IgD-negative memory B cell (primary cell): ENCODE results near the gene PLEKHA7. TPM values are rescaled to one million over a fixed set of nuclear protein-coding genes. Genes with fewer than 3 reads are reported as not detected.

Experiments
- H3K27ac Mint-ChIP-seq, 3 donors: one replicate each; pipeline ENCODE4 v1.8.0; 2020 to 2022; ENCODE audit warnings: mild to moderate bottlenecking in 3 of 3, mixed read lengths in 3 of 3, moderate library complexity in 1 of 3
- H3K27me3 Mint-ChIP-seq: one replicate; pipeline ENCODE4 v1.8.0; 2021; ENCODE audit warnings: mixed read lengths
- H3K36me3 Mint-ChIP-seq: one replicate; pipeline ENCODE4 v1.8.0; 2020; ENCODE audit warnings: mild to moderate bottlenecking, mixed read lengths
- H3K4me1 Mint-ChIP-seq, 3 donors: one replicate each; pipeline ENCODE4 v1.8.0; 2020 to 2022; ENCODE audit warnings: mixed read lengths in 3 of 3, mild to moderate bottlenecking in 1 of 3
- H3K4me3 Mint-ChIP-seq, 4 donors: one replicate each; pipeline ENCODE4 v1.8.0; 2020 to 2022; ENCODE audit warnings: mild to moderate bottlenecking in 4 of 4, mixed read lengths in 4 of 4, moderate library complexity in 3 of 4
- H3K9me3 Mint-ChIP-seq, 3 donors: one replicate each; pipeline ENCODE4 v1.8.0; 2020 to 2021; ENCODE audit warnings: mixed read lengths in 3 of 3, mild to moderate bottlenecking in 1 of 3
- polyA plus RNA-seq: library from polyadenylated mRNA; unstranded; fragments of 300-500 nt; fragmentation: Illumina TruSeq; gene quantifications from one replicate; pipeline ENCODE4 v1.2.3, GENCODE V29; 2021

Gene PLEKHA7
- polyA plus RNA-seq, 1 donor from 2014 or later = 0.15 TPM

- peaks cover 4% of the 10 kb centered on the region for H3K27me3 Mint-ChIP-seq
- peaks cover 2% of the 10 kb centered on the region for H3K36me3 Mint-ChIP-seq
- H3K4me1 Mint-ChIP-seq = no peaks in the 10 kb centered on the region
- H3K27ac Mint-ChIP-seq = no peak overlapping the region
- H3K9me3 Mint-ChIP-seq = no peaks in the 10 kb centered on the region
- H3K4me3 Mint-ChIP-seq = no peak overlapping the region
Measured at GRCh38 chr11:16793009-16793408, 221.2 kb downstream of the PLEKHA7 start.

GRCh38 chr11:16792426-16792825, 221.8 kb downstream of the PLEKHA7 start:
- Mint-ChIP-seq H3K9me3 (no peaks in the 10 kb centered on the region), H3K4me3 (no peak overlapping the region), H3K36me3 (peaks cover 2% of the 10 kb centered on the region), H3K27ac (no peak overlapping the region), H3K4me1 (no peaks in the 10 kb centered on the region), H3K27me3 (peaks cover 4% of the 10 kb centered on the region)

GRCh38 chr11:16791191-16791961, 222.8 kb downstream of the PLEKHA7 start:
- H3K27ac Mint-ChIP-seq = no peak overlapping the region
- H3K36me3 Mint-ChIP-seq = peaks cover 2% of the 10 kb centered on the region
- no peaks in the 10 kb centered on the region for H3K4me1 Mint-ChIP-seq
- H3K4me3 Mint-ChIP-seq = no peak overlapping the region
- H3K27me3 Mint-ChIP-seq = peaks cover 4% of the 10 kb centered on the region
- no peaks in the 10 kb centered on the region for H3K9me3 Mint-ChIP-seq

GRCh38 chr11:16790486-16791190, 223.6 kb downstream of the PLEKHA7 start:
- Mint-ChIP-seq H3K27ac (no peak overlapping the region), H3K27me3 (peaks cover 4% of the 10 kb centered on the region), H3K4me3 (no peak overlapping the region), H3K9me3 (no peaks in the 10 kb centered on the region), H3K36me3 (peaks cover 4% of the 10 kb centered on the region), H3K4me1 (peaks cover 0 to under 1% (median 0%) of the 10 kb centered on the region in 3 donors)

- Mint-ChIP-seq H3K27me3 (peaks cover 2% of the 10 kb centered on the region), H3K4me1 (peaks cover 0 to 3% (median 0%) of the 10 kb centered on the region in 3 donors), H3K36me3 (peaks cover 2% of the 10 kb centered on the region), H3K9me3 (no peaks in the 10 kb centered on the region), H3K27ac (no peak overlapping the region), H3K4me3 (no peak overlapping the region)
Measured at GRCh38 chr11:16789560-16790485, 224.4 kb downstream of the PLEKHA7 start.

- peaks cover 1% of the 10 kb centered on the region for H3K27me3 Mint-ChIP-seq
- H3K27ac Mint-ChIP-seq = no peak overlapping the region
- H3K4me1 Mint-ChIP-seq = peaks cover 0 to 3% (median 0%) of the 10 kb centered on the region in 3 donors
- H3K9me3 Mint-ChIP-seq = no peaks in the 10 kb centered on the region
- H3K4me3 Mint-ChIP-seq = no peak overlapping the region
- H3K36me3 Mint-ChIP-seq = peaks cover 2% of the 10 kb centered on the region
Measured at GRCh38 chr11:16789063-16789420, 225.2 kb downstream of the PLEKHA7 start.

- no peaks in the 10 kb centered on the region for H3K9me3 Mint-ChIP-seq
- no peak overlapping the region for H3K27ac Mint-ChIP-seq
- H3K27me3 Mint-ChIP-seq = peaks cover 1% of the 10 kb centered on the region
- H3K4me1 Mint-ChIP-seq = peaks cover 0 to 3% (median 0%) of the 10 kb centered on the region in 3 donors
- no peak overlapping the region for H3K4me3 Mint-ChIP-seq
- H3K36me3 Mint-ChIP-seq = peaks cover 2% of the 10 kb centered on the region
Measured at GRCh38 chr11:16788141-16789062, 225.8 kb downstream of the PLEKHA7 start.

- Mint-ChIP-seq H3K4me3 (no peak overlapping the region), H3K27ac (no peak overlapping the region), H3K9me3 (no peaks in the 10 kb centered on the region), H3K27me3 (peaks cover 1% of the 10 kb centered on the region), H3K36me3 (peaks cover 2% of the 10 kb centered on the region), H3K4me1 (peaks cover 0 to 3% (median 0%) of the 10 kb centered on the region in 3 donors)
Measured at GRCh38 chr11:16787035-16787742, 227.0 kb downstream of the PLEKHA7 start.

GRCh38 chr11:16786131-16786530, 228.1 kb downstream of the PLEKHA7 start:
- Mint-ChIP-seq H3K36me3 (peaks cover 2% of the 10 kb centered on the region), H3K4me1 (peaks cover 0 to 3% (median 0%) of the 10 kb centered on the region in 3 donors), H3K27me3 (peaks cover 1% of the 10 kb centered on the region)

GRCh38 chr11:16785520-16786128, 228.6 kb downstream of the PLEKHA7 start:
- peaks cover 0 to 3% (median 0%) of the 10 kb centered on the region in 3 donors for H3K4me1 Mint-ChIP-seq
- H3K4me3 Mint-ChIP-seq = no peak overlapping the region
- H3K27me3 Mint-ChIP-seq = peaks cover 1% of the 10 kb centered on the region
- H3K36me3 Mint-ChIP-seq = peaks cover 2% of the 10 kb centered on the region
- no peak overlapping the region for H3K27ac Mint-ChIP-seq
- H3K9me3 Mint-ChIP-seq = no peaks in the 10 kb centered on the region

More at GRCh38 chr11:16786131-16786530, 228.1 kb downstream of the PLEKHA7 start:
- Mint-ChIP-seq H3K9me3 (no peaks in the 10 kb centered on the region), H3K4me3 (no peak overlapping the region), H3K27ac (no peak overlapping the region)

GRCh38 chr11:16784666-16785065, 229.5 kb downstream of the PLEKHA7 start:
- H3K9me3 Mint-ChIP-seq = no peaks in the 10 kb centered on the region
- no peak overlapping the region for H3K27ac Mint-ChIP-seq
- H3K4me3 Mint-ChIP-seq = no peak overlapping the region
- peaks cover 2% of the 10 kb centered on the region for H3K36me3 Mint-ChIP-seq
- peaks cover 0 to 3% (median 0%) of the 10 kb centered on the region in 3 donors for H3K4me1 Mint-ChIP-seq
- H3K27me3 Mint-ChIP-seq = peaks cover 1% of the 10 kb centered on the region

GRCh38 chr11:16784097-16784496, 230.1 kb downstream of the PLEKHA7 start:
- Mint-ChIP-seq H3K4me3 (no peak overlapping the region), H3K27ac (no peak overlapping the region), H3K27me3 (no peaks in the 10 kb centered on the region), H3K4me1 (peaks cover 0 to 3% (median 0%) of the 10 kb centered on the region in 3 donors), H3K9me3 (no peaks in the 10 kb centered on the region), H3K36me3 (peaks cover 2% of the 10 kb centered on the region)

- Mint-ChIP-seq H3K36me3 (peaks cover 2% of the 10 kb centered on the region), H3K4me3 (no peak overlapping the region), H3K27me3 (no peaks in the 10 kb centered on the region), H3K27ac (no peak overlapping the region), H3K4me1 (peaks cover 0 to 5% (median 0%) of the 10 kb centered on the region in 3 donors), H3K9me3 (no peaks in the 10 kb centered on the region)
Measured at GRCh38 chr11:16783321-16783801, 230.9 kb downstream of the PLEKHA7 start.
